RPMI8226 (cell line): ENCODE data around the gene FMNL3.

Source experiments
- DNase-seq: peaks from one replicate; pipeline ENCODE4 v3.0.0-alpha.2; 2015

FMNL3 gene

GRCh38 chr12:49648712-49649003, 58.5 kb downstream of the FMNL3 start:
- DNase-seq, result no peak

GRCh38 chr12:49647827-49648711, 59.1 kb downstream of the FMNL3 start:
- DNase-seq, result no peak

DNA sequence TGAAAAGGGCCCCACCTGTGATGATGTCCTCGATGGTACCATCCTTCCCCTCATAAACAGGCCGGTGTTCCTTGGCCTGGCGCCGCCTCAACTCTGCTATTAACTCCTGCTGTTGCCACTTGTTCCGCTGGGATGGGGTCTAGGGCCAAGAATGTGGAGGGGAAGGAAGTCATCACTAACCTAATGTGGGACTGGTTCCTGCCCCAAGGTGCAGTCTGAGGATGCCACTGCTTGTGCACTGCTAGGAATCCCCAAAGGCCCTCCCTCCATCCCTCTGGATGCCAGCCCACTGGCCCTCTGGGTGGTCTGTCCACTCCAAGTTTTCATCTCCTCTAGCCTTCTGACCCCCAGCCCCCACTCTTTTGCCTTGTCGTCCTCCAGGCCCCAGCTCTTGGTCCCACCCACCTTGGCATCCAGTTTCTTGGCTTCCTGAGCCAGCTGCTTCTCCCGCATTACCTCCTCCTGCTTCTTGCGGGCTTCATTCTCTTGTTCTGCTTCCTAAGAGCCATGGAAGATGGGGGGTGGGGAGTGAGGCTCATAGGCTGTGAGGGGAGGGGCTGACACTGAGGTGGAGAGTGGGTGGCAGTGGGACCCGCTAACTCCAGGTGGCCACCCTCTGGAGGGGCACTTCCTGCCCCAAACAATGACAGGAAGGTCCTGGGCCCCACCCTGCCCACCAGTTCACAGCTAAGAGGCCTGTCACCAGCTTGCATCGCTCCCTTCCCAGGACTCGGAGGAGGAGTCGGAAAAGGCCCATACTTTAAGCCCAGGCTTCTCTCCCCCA, 60.1 kb downstream of the FMNL3 start:
- DNase-seq, result no peak

DNA sequence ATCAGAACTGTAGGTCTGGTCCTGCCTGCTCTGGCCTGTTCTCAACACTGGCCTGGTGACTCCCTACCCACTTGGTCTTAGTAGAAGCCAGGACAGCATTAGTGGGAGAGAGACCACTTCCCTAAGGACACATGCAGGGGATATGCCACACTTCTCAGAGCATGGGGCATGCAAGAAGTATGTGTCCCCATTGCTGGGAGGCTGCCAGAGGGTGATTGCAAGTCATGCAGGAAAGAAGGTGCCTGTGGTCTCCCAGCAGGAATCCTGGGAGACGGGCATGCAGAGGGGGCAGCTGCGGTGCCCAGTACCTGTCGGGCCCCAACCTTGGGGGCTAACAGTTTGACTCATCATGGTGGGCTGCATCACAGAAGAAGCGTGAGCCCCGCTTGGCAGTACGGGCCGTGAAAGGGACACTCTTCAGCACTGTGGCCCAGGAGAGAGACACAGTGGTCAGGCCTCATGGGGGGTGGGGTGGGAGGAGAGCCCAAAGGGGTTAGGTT, 60.8 kb downstream of the FMNL3 start:
- no peak for DNase-seq

DNA sequence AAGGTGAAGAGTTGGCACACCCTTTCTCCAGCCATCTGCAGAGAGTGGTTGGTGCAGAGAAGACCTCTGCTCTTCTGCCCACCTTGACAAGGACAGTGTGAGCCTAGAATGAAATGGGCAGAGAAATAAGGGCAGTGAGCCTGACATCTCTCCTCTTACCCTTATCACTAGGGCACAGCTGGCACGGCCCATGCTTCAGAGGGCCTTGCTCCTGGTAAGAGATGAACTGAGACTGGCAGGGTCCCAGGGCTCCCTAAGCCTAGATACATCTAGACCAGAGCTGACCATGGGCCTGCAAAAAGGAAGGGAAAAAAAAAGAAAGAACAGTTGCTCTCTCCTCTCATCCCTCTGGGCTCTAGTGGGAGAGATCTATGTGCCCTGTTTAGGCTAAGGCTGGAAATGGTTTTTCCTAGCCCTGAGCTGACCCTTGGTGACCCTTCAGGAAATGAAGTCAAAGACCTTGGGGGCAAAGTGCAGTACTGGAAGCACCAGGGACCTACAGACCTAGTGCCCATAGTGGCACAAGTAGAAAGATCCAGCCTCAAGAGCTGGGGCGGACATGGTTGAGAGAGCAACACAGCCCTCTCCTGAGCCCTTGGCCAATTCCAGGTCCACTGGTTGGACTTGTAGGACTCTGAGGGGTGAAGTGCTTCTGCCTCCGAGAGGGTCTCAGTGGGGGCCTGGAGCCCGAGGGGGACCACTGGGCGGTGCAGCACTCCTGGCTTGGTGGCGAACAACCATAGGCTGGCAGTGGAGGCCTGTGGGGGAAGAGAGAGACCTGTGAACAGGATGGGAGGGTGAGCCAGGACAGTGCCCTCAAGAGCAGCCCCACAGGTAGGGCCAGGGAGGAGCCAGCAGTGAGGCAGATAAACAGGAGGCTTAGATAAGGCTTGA, 61.8 kb downstream of the FMNL3 start:
- DNase-seq, result no peak

- peak; percentile 76 for DNase-seq
Observed at GRCh38 chr12:49644620-49644994, 62.6 kb downstream of the FMNL3 start.

DNA sequence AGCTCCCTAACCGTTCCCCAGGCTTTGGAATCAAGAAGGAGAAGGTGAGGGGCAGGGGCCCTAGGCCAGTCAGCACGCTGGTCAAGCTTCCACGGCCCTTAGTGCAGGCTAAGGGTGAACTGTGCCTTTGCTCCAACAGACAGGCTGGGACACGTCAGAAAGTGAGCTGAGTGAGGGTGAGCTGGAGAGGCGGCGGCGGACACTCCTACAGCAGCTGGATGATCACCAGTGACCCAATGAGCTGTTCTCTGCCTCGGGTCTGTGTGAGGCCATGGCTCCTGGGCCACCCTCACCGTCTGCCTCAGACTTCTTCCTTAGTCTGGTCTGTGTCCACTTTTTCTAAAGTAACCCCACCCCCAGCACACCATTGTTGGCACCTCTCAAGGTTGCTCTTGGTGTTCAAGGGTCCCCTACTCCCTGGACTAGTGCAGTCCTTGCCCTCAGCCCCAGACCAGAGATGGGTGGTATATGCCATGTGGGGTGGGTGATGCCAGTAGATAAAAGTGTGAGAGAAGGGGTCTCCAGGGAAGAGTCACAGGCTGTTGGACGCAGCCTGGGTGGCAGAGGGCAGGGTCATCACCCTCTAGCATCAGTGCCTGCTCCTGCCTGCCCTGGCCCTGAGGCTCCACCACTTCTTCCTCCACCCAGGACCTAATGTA, 63.1 kb downstream of the FMNL3 start:
- no peak for DNase-seq

DNA sequence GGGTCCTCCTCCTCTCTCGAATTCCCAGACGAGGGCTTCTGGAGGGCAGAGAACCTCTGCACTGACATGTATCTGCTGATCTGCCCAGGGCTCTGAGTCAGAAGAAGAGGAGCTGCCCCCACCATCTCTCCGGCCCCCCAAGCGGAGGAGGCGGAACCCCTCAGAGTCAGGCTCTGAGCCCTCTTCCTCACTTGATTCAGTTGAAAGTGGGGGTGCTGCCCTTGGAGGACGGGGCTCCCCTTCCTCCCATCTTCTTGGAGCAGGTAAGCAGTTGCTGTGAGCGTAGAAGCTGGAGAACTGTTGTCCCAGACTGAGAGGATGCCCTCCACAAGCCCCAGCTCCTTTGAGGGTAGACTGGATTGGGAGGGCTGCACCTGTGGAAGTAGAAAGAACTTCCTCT, 64.1 kb downstream of the FMNL3 start:
- DNase-seq, result no peak

GRCh38 chr12:49642370-49642802, 64.8 kb downstream of the FMNL3 start:
- DNase-seq, result no peak

- no peak for DNase-seq
Observed at GRCh38 chr12:49641748-49642369, 65.3 kb downstream of the FMNL3 start.

GRCh38 chr12:49636979-49637755, 70.0 kb downstream of the FMNL3 start:
- peak; percentile 77 for DNase-seq

- no peak for DNase-seq
Observed at GRCh38 chr12:49636574-49636973, 70.6 kb downstream of the FMNL3 start.

DNA sequence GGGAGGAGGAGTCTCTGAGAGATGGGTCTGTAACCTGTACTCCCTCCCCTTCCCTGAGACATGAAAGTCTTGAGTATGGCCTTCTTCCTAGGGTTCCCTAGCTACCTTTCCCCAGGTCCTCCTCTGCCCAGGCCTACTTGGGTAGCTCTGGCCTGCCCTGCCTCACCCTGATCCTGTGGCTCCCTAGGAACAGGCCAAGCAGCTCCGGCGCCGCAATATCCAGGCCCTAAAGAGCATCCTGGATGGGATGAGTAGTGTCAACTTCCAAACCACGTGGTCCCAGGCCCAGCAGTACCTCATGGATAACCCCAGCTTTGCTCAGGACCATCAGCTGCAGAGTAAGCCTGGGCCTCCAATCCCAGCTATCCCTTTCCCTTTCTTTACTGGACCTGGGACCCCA, 71.5 kb downstream of the FMNL3 start:
- DNase-seq, result no peak

- DNase-seq, result no peak
Observed at GRCh38 chr12:49635036-49635435, 72.2 kb downstream of the FMNL3 start.

DNA sequence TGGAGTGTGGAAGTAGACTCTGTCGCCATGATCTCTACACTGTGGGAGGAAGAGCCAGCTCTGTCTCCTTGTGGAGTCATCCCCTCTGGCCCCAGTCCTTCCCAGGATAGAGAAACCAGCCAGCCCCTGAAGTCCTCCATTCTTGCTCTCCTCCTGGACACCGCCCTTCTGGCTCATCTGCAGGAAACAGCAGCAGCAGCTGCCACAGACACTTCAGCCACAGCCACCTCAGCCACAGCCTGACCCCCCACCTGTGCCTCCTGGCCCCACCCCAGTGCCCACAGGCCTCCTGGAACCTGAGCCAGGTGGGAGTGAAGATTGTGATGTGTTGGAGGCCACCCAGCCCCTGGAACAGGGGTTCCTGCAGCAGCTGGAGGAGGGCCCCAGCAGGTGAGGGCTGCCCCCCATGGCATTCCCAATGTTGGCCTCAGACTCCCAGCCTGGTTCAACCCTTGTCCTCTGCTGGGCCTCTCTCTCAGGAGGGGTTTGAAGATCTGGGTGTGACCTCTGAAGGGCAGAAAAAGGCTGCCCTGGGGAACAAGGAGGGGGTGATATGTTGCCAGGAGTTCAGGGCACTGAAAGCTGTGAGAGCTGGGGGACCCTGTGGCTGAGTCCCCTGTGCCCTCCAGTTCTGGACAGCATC, 73.4 kb downstream of the FMNL3 start:
- no peak for DNase-seq

GRCh38 chr12:49632986-49633702, 74.1 kb downstream of the FMNL3 start:
- DNase-seq, result no peak

DNA sequence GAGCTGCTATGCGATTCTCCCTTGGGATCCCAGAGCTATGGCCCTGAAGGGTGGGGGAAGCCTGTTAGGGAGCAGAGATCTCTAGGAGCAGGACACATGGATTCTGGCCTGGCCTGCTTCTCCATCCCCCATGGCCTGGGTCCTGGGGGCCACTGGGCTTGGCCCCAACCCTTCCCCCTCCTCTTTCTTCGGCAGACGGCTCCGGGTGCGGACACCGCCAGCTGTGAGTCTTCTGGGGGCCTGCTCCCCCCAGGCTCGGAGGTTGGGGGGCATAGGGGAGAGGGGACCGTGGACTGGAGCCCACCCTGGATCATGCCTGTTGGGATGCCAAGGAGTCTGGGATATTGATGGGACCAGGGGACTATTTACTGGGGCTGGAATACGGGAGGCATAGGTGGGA, 74.8 kb downstream of the FMNL3 start:
- no peak for DNase-seq

- no peak for DNase-seq
Observed at GRCh38 chr12:49631336-49631907, 75.8 kb downstream of the FMNL3 start.

DNA sequence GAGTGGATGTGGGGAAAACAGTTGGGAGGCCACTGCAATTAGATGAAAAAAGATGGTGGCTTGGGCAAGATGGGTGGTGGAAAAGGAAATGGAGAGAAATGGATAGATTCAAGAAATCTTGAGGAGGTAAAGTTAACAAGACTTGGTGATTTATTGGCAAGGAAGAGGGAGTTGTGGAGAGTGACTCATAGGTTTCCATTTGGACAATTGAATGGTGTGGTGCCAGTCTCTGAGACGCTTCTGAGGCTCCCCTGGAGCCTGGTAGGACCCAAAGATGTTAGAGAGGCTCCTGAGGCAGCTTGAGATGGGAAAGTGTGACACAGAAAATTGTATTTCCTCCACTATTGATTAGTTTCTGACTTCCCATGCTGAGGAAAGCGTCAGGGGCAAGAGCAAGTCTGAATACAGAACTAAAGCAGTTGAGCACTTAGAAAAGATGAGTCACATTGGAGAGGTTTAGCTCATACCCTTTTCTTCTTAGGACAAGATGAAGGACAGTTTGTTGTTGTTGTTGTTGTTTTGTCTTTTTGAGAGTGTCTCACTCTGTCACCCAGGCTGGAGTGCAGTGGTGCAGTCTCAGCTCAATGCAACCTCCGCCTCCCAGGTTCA, 79.3 kb downstream of the FMNL3 start:
- DNase-seq, result no peak
